Uterus (tissue), 2 donors: Measurements from ENCODE around the gene FBXL22.

Experiments used
- POLR2A ChIP-seq, 2 donors: fragments of 450-650 bp; IDR thresholded peaks; one replicate each; pipeline ENCODE4 v1.6.1; 2016; ENCODE audit warnings: antibody characterized with exemption in 2 of 2, mild to moderate bottlenecking in 1 of 2, moderate library complexity in 1 of 2
- TF ChIP-seq, protein P1 (sequence below), 4 experiments: fragments of 200-600 bp in 2 of 4; fragments of 450-650 bp in 2 of 4; sonication (generic) in 2 of 4; IDR thresholded peaks; one replicate each; pipeline ENCODE4 v1.5.1; 2016 to 2019; ENCODE audit warnings: antibody characterized with exemption in 4 of 4, mild to moderate bottlenecking in 2 of 4, moderate library complexity in 1 of 4

DNA sequence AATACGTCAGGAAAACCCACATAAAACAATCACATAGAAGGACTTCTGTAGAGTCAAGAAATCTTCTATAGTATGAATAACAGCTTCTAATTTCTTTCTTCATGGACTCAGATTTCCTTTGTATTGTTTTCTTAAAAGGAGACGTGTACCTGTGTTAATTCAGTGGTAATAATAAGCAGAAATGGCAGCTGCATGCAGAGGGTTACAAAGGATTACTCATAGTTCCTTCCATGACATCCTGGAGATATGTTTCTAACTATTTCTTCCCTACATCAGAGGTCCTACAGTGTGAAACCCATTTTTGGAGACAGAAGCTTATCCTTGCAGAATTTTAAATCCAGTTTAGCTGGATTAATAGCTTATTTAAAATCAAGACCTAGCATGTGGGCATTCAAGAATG lies 36.1 kb downstream of the FBXL22 start:
- TF ChIP-seq, protein P1, sequence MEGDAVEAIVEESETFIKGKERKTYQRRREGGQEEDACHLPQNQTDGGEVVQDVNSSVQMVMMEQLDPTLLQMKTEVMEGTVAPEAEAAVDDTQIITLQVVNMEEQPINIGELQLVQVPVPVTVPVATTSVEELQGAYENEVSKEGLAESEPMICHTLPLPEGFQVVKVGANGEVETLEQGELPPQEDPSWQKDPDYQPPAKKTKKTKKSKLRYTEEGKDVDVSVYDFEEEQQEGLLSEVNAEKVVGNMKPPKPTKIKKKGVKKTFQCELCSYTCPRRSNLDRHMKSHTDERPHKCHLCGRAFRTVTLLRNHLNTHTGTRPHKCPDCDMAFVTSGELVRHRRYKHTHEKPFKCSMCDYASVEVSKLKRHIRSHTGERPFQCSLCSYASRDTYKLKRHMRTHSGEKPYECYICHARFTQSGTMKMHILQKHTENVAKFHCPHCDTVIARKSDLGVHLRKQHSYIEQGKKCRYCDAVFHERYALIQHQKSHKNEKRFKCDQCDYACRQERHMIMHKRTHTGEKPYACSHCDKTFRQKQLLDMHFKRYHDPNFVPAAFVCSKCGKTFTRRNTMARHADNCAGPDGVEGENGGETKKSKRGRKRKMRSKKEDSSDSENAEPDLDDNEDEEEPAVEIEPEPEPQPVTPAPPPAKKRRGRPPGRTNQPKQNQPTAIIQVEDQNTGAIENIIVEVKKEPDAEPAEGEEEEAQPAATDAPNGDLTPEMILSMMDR (IDR thresholded peaks at IDR 0.05): no peak
- no peak for TF ChIP-seq POLR2A (IDR thresholded peaks at IDR 0.05)
